Measurements from ENCODE around the gene LYPD4.

Gene LYPD4

DNA sequence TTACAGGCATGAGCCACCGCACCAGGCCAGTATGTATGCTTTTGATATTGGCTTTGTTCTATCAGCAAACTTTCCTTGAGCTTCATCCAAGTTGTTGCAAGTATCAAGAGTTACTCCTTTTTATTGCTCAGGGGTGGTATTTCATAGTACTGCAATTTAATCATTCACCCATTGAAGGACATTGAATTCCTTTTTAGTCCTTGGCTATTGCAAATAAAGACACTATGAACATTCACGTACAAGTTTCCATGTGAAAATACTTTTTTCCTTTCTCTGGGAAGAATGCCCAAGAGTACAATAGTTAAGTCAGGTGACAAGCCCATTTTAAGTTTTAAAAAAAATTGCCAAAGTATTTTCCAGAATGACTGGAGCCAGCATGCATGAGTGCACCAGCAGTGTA, 27.7 kb downstream of the LYPD4 start:
- DNase-seq (ENCODE audit: low spot score), result no peak
- TF ChIP-seq, protein P1, sequence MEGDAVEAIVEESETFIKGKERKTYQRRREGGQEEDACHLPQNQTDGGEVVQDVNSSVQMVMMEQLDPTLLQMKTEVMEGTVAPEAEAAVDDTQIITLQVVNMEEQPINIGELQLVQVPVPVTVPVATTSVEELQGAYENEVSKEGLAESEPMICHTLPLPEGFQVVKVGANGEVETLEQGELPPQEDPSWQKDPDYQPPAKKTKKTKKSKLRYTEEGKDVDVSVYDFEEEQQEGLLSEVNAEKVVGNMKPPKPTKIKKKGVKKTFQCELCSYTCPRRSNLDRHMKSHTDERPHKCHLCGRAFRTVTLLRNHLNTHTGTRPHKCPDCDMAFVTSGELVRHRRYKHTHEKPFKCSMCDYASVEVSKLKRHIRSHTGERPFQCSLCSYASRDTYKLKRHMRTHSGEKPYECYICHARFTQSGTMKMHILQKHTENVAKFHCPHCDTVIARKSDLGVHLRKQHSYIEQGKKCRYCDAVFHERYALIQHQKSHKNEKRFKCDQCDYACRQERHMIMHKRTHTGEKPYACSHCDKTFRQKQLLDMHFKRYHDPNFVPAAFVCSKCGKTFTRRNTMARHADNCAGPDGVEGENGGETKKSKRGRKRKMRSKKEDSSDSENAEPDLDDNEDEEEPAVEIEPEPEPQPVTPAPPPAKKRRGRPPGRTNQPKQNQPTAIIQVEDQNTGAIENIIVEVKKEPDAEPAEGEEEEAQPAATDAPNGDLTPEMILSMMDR (IDR thresholded peaks at IDR 0.05; ENCODE audit: extremely low read depth, missing control alignments), result no peak

DNA sequence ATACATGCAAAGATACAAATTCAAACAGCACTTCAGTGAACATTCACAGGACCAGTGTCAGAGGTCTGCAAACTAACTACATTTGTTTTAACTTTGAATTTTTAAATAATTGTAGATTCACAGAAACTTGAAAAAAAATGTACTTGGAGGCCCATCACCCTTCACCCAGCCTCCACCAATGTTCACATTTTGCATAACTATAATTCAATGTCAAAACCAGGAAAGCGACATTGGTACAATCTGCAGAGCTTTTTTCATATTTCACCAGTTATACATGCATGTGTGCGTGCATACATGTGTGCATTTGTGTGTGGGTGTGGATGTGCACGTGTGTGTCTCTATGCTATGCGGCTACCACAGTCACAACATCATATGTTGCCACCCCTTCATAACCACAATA, 29.2 kb downstream of the LYPD4 start:
- no peak for DNase-seq (ENCODE audit: low spot score)
- TF ChIP-seq, protein P1 (IDR thresholded peaks at IDR 0.05; ENCODE audit: extremely low read depth, missing control alignments), result no peak

DNA sequence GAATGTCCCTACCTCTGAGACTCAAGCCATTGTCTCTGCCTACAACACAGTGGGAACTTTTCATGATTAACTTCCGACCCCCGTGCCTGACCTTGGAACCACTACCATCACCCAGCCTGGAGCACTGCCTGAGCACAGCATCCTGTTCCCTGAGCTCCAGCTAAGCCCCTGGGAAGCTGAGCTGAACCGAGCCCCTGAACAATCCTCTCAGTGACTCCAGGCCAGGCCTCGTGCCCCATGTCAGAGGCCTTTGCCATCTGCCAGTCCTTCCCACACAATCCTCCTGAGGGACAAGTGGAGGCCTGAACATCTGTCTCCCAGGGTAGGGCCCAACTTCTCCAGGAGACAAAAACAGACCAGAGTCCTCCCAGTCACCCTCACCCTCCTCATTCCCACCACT, 30.6 kb downstream of the LYPD4 start:
- DNase-seq (ENCODE audit: low spot score), result no peak
- TF ChIP-seq, protein P1 (IDR thresholded peaks at IDR 0.05; ENCODE audit: extremely low read depth, missing control alignments), result no peak

DNA sequence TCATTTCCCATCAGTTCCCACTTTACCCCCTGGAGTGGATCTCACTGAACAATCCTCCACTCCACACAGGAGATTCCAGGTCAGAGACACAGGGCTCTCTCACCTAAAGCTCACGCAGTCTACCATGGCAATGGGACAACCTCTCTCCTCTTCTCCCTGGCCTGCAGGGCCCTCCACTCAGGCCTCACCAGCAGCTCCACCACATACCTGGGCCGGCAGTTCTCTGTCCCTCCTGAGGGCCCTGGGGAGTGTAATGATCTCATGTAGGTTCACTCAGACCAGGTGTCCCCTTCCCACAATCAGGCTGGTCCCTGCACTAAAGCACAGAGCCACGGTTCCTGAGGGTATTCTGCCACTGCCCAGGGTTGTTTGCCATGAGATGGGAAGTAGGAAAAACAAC, 32.5 kb downstream of the LYPD4 start:
- DNase-seq (ENCODE audit: low spot score), result no peak
- TF ChIP-seq, protein P1 (IDR thresholded peaks at IDR 0.05; ENCODE audit: extremely low read depth, missing control alignments), result no peak

DNA sequence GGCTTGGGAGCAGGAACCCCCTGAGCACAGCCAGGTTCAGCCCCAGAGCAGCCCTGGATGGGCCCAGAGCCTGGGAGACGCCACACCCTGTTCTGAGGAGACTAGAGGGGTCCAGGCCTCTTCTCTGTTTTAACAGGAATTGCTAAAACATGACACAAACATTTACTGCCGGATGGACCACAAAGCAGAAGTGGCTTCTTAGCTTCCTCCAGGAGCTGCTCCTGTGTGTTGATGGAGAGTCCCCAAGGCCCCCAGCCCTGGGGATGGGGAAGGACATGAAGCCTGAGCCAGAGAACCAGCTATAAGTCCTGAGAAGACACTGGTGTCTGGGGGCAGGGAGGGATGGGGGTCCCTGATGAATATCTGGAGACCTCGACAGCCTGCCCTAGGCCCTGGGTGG, 33.4 kb downstream of the LYPD4 start:
- DNase-seq (ENCODE audit: low spot score), result no peak
- TF ChIP-seq, protein P1 (IDR thresholded peaks at IDR 0.05; ENCODE audit: extremely low read depth, missing control alignments), result no peak

DNA sequence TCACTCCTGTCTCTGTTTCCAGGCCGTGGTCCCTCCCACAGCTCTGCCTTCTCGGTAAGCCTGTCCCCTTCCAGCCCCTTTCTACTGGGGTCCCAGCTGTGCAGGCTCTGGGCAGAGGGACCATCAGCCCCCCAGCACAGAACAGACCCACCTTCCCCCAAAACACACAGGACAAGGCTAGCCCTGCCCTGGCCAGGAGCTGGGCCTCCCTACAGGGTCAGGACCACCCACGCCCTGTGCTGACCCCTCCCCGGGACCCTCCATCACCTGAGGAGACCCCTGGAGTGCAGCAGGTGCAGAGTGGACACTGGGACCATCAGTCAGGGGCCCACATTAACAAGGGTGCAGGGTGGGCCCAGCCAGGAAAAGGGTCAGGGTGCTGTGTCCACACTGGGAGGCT, 34.2 kb downstream of the LYPD4 start:
- DNase-seq (ENCODE audit: low spot score), result no peak
- TF ChIP-seq, protein P1 (IDR thresholded peaks at IDR 0.05; ENCODE audit: extremely low read depth, missing control alignments), result no peak

DNA sequence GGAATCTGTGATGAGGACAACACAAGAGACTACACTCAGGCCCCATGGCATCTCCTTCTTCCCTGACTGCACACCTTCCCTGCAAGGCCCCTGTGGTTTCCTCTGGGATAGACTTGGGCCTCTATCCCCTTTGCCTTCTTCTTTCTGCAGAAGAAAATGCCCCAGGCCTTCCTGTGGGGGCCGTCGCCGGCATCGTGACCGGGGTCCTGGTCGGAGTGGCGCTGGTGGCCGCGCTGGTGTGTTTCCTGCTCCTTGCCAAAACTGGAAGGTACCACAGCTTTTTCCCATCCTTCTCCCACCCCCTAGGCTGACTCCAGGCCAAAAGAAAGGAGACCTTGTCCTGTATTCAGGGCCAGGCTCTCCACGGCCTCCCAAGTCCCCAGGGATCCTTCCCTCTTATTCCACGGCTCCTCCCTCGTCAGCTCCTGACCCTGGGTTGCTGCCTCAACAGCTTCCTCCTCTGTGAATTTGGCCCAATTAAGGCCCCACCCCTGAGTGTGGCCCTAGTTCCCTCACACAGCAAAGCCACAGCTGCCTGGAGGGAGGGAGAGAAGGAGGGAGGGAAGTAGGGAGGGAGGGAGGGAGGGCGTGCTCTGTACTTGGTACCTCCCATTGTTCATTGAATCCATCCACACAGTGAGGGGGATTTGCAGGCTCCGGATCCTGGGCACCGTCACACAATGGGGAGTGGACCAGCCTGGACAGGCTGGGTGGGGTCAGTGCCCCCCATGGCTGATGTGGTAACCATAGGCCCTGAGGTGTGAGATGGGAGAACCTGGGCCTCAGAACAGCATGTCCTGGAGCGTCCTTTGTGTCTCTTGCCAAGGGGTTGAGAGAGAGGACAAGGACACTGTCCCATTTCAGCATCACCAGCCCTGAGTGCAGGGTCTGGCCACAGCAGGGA, 35.6 kb downstream of the LYPD4 start:
- no peak for DNase-seq (ENCODE audit: low spot score)
- TF ChIP-seq, protein P1 (IDR thresholded peaks at IDR 0.05; ENCODE audit: extremely low read depth, missing control alignments), result no peak

Measured in GM20000 (cell line).